Renal cortex interstitium (tissue), 11 donors: Measurements from ENCODE around the gene BCL10. TPM values are rescaled to one million over a fixed set of nuclear protein-coding genes. Genes with fewer than 3 reads are reported as not detected.
A peak's percentile ranks its signal among the peaks of the same experiment; 100 is the strongest.

Experiments used
- DNase-seq, 11 donors: peaks; one replicate each; pipeline ENCODE4 v3.0.0-alpha.2; 2013; ENCODE audit warnings: low read depth in 9 of 11, low spot score in 4 of 11; ENCODE audit errors: extremely low read depth in 1 of 11
- polyA plus RNA-seq, 3 donors: library from polyadenylated mRNA; unstranded; fragments of 120-200 nt; gene quantifications; one replicate each; pipeline ENCODE4 v1.2.1, GENCODE V29; 2013; ENCODE audit not compliant: insufficient read length in 3 of 3

The BCL10 gene
- polyA plus RNA-seq, 3 donors: 21.0 to 28.4 (median 24.7) TPM

GRCh38 chr1:85308833-85309350 is 32.5 kb upstream of the BCL10 start:
- no peak for DNase-seq

GRCh38 chr1:85307987-85308832 is 31.8 kb upstream of the BCL10 start:
- DNase-seq: peak; percentile 65 to 88 (median 80)

- no peak for DNase-seq
These were observed 29.8 kb upstream of the BCL10 start for GRCh38 chr1:85306236-85306635.

- DNase-seq: no peak
These were observed 27.2 kb upstream of the BCL10 start for GRCh38 chr1:85303440-85304162.

GRCh38 chr1:85300140-85300539 is 23.7 kb upstream of the BCL10 start:
- DNase-seq: no peak

- DNase-seq: peak in 9 of 11 donors; percentile 52 to 87 (median 75)
These were observed 21.6 kb upstream of the BCL10 start for GRCh38 chr1:85297855-85298629.

GRCh38 chr1:85297538-85297854 is 21.1 kb upstream of the BCL10 start:
- no peak for DNase-seq

- DNase-seq: no peak
These were observed 20.5 kb upstream of the BCL10 start for GRCh38 chr1:85296980-85297379.

GRCh38 chr1:85295654-85296053 is 19.2 kb upstream of the BCL10 start:
- DNase-seq: no peak

- no peak for DNase-seq
These were observed 18.6 kb upstream of the BCL10 start for GRCh38 chr1:85295006-85295431.

GRCh38 chr1:85290826-85291225 is 14.4 kb upstream of the BCL10 start:
- DNase-seq: no peak

GRCh38 chr1:85289848-85290335 is 13.5 kb upstream of the BCL10 start:
- DNase-seq: no peak

- no peak for DNase-seq
These were observed 12.9 kb upstream of the BCL10 start for GRCh38 chr1:85289207-85289847.

- no peak for DNase-seq
These were observed 7.8 kb upstream of the BCL10 start for GRCh38 chr1:85284202-85284601.

GRCh38 chr1:85283475-85284199 is 7.2 kb upstream of the BCL10 start:
- DNase-seq: no peak

- DNase-seq: no peak
These were observed 6.0 kb upstream of the BCL10 start for GRCh38 chr1:85282424-85282823.

GRCh38 chr1:85280636-85281035 is 4.2 kb upstream of the BCL10 start:
- no peak for DNase-seq

GRCh38 chr1:85279458-85280080 is 3.1 kb upstream of the BCL10 start:
- no peak for DNase-seq
